GM12878 (cell line): Measurements from ENCODE around the gene FOXO1. TPM values are rescaled to one million over a fixed set of nuclear protein-coding genes. Genes with fewer than 3 reads are reported as not detected.

Source experiments
- ATAC-seq: fragments of 200-7000 bp; cut with Tn5 transposase; 3 replicates; pipeline ENCODE4 v1.9.1; 2020; ENCODE audit warnings: mild to moderate bottlenecking, moderate library complexity
- BruUV-seq: library from RNA; stranded (reverse); fragments of 400-500 nt; replicated peaks from 2 replicates; lab custom pipeline; 2021; lab: Mats Ljungman, UMichigan
- CTCF ChIA-PET: fragments of 300-600 bp; sonication (Branson Sonifier 250); formaldehyde crosslinking; extraction: SDS; loops from one replicate; lab custom pipeline; 2021; ENCODE audit warnings: inconsistent platforms; lab: Yijun Ruan, JAX
- POLR2A ChIA-PET: fragments of 350-600 bp; formaldehyde crosslinking; extraction: SDS; loops from one replicate; lab custom pipeline; 2021; ENCODE audit warnings: inconsistent platforms; lab: Charles Lee
- RAD21 ChIA-PET: fragments of 300-600 bp; sonication (Branson Sonifier 250); formaldehyde crosslinking; loops from one replicate; lab custom pipeline; 2023; ENCODE audit warnings: antibody characterized with exemption; ENCODE audit not compliant: unreplicated experiment; lab: Charles Lee
- SMC1A ChIA-PET: fragments of 300-600 bp; sonication (Branson Sonifier 250); formaldehyde crosslinking; loops from one replicate; lab custom pipeline; 2023; ENCODE audit not compliant: unreplicated experiment, uncharacterized antibody; lab: Charles Lee
- DNase-seq: peaks from one replicate; pipeline ENCODE4 v3.0.0-alpha.2; 2011; ENCODE audit warnings: low read depth, low spot score
- FAIRE-seq: peaks from 3 replicates; lab custom pipeline; 2011; peaks lifted over from hg19 to GRCh38; lab: Jason Lieb, UNC
- H2AFZ ChIP-seq: 2 replicates; pipeline ENCODE4 v1.6.0; 2011; ENCODE audit warnings: low read depth, low read length, control low read depth; ENCODE audit not compliant: control insufficient read depth
- H3K27ac ChIP-seq: 2 replicates; pipeline ENCODE4 v1.5.1; 2011; ENCODE audit warnings: control low read depth; ENCODE audit not compliant: control insufficient read depth, insufficient read depth
- H3K27me3 ChIP-seq, 2 experiments: replicated peaks in 1 of 2; 2 replicates each; pipeline versions ENCODE4 v1.6.0 to v1.6.1; 2011; ENCODE audit warnings: low read length in 1 of 2; ENCODE audit not compliant: control insufficient read depth in 2 of 2, insufficient read depth in 2 of 2
- H3K36me3 ChIP-seq, 2 experiments: 2 replicates each; pipeline ENCODE4 v1.5.1; 2011; ENCODE audit warnings: low read length in 1 of 2; ENCODE audit not compliant: control insufficient read depth in 2 of 2, insufficient read depth in 2 of 2
- H3K4me1 ChIP-seq: 2 replicates; pipeline ENCODE4 v1.6.1; 2011; ENCODE audit warnings: mild to moderate bottlenecking, low read length, moderate library complexity, mixed read lengths; ENCODE audit not compliant: control insufficient read depth, insufficient read depth
- H3K4me2 ChIP-seq: 2 replicates; pipeline ENCODE4 v1.6.0; 2011; ENCODE audit warnings: control low read depth; ENCODE audit not compliant: control insufficient read depth, insufficient read depth
- H3K4me3 ChIP-seq: fragments of 200-600 bp; sonication (generic); 2 replicates; pipeline ENCODE4 v1.5.1; 2016
- H3K79me2 ChIP-seq: 2 replicates; pipeline ENCODE4 v1.6.0; 2011; ENCODE audit warnings: low read length; ENCODE audit not compliant: control insufficient read depth, insufficient read depth
- H3K9ac ChIP-seq: 2 replicates; pipeline ENCODE4 v1.8.0; 2011; ENCODE audit warnings: low read length, control low read depth, mixed read lengths; ENCODE audit not compliant: control insufficient read depth, insufficient read depth
- H3K9me3 ChIP-seq: replicated peaks from 3 replicates; pipeline ENCODE4 v1.5.1; 2011; ENCODE audit warnings: mild to moderate bottlenecking, low read length; ENCODE audit not compliant: control insufficient read depth, insufficient read depth
- H4K20me1 ChIP-seq: 2 replicates; pipeline ENCODE4 v1.6.0; 2011; ENCODE audit not compliant: control insufficient read depth, insufficient read depth
- ATF3 ChIP-seq: IDR thresholded peaks from 2 replicates; pipeline ENCODE4 v1.6.1; 2011; ENCODE audit warnings: low read depth, mild to moderate bottlenecking, low read length, moderate library complexity, borderline replicate concordance; ENCODE audit errors: extremely low read depth
- BCL11A ChIP-seq: IDR thresholded peaks from 2 replicates; pipeline ENCODE4 v1.6.1; 2011; ENCODE audit warnings: low read depth, low read length
- ESRRA ChIP-seq: IDR thresholded peaks from 2 replicates; pipeline ENCODE4 v1.6.1; 2012; ENCODE audit warnings: mild to moderate bottlenecking, low read length, improper control_type of control experiment
- ETV6 ChIP-seq, 2 experiments: fragments of 450-650 bp in 1 of 2; IDR thresholded peaks in 1 of 2; conservative IDR thresholded peaks in 1 of 2; 2 replicates each; pipeline ENCODE4 v1.6.1; 2014; ENCODE audit warnings: antibody characterized with exemption in 1 of 2, borderline replicate concordance in 1 of 2, low read depth in 1 of 2, mild to moderate bottlenecking in 1 of 2, moderate library complexity in 1 of 2
- JUND ChIP-seq: IDR thresholded peaks from 2 replicates; pipeline ENCODE4 v1.6.1; 2012; ENCODE audit warnings: low read depth, mild to moderate bottlenecking, low read length, improper control_type of control experiment, moderate library complexity
- MTA3 ChIP-seq: IDR thresholded peaks from 2 replicates; pipeline ENCODE4 v1.6.1; 2012; ENCODE audit warnings: low read length, inconsistent platforms, borderline replicate concordance
- MYC ChIP-seq: IDR thresholded peaks from 2 replicates; pipeline ENCODE4 v1.6.1; 2011; ENCODE audit warnings: mild to moderate bottlenecking, low read length, moderate library complexity, inconsistent platforms; ENCODE audit not compliant: insufficient read depth, insufficient replicate concordance, insufficient read length, severe bottlenecking
- POLR2AphosphoS5 ChIP-seq: IDR thresholded peaks from 2 replicates; pipeline ENCODE4 v1.6.1; 2011; ENCODE audit warnings: mild to moderate bottlenecking, low read length, inconsistent platforms
- TBL1XR1 ChIP-seq: IDR thresholded peaks from 2 replicates; pipeline ENCODE4 v1.6.1; 2012; ENCODE audit warnings: low read depth, low read length, improper control_type of control experiment
- WRNIP1 ChIP-seq: IDR thresholded peaks from 2 replicates; pipeline ENCODE4 v1.6.1; 2011; ENCODE audit warnings: low read depth, low read length, improper control_type of control experiment, borderline replicate concordance
- ZBTB4 ChIP-seq: fragments of 450-650 bp; formaldehyde crosslinking; IDR thresholded peaks from 2 replicates; pipeline ENCODE4 v1.4.0; 2022; ENCODE audit warnings: mild to moderate bottlenecking, moderate library complexity
- ZZZ3 ChIP-seq: IDR thresholded peaks from 2 replicates; pipeline ENCODE4 v1.6.1; 2011; ENCODE audit warnings: low read depth; ENCODE audit not compliant: control insufficient read depth, insufficient read length
- WGBS: methylation state at CpG from one replicate; pipeline ENCODE4 v1.1.6; 2016; ENCODE audit warnings: low lambda C conversion rate; ENCODE audit not compliant: insufficient replicate concordance, insufficient coverage; ENCODE audit errors: missing lambda C conversion rate; 5-methylcytosine and 5-hydroxymethylcytosine counted together
- in situ Hi-C: fragments of 300-500 bp; cut with MboI; formaldehyde crosslinking; loops from 9 replicates; pipeline ENCODE4 v1.14.3; 2018; ENCODE audit warnings: mixed read lengths
- intact Hi-C: fragments of 100-400 bp; cut with micrococcal nuclease; formaldehyde crosslinking; loops from one replicate; pipeline ENCODE4 v1.14.2; 2022; ENCODE audit not compliant: unreplicated experiment
- polyA plus RNA-seq, 11 experiments: library from polyadenylated mRNA; depleted of rRNA in 4 of 11; unstranded in 6 of 11; stranded (reverse) in 5 of 11; fragments of >200 nt; fragmentation: Nextera tagmentation in 4 of 11; fragmentation: Illumina TruSeq in 1 of 11; extraction: Ambion mirVana in 4 of 11; extraction: Trizol in 1 of 11; gene quantifications; 1 replicate in 1 of 11; 2 replicates in 10 of 11; pipeline versions ENCODE4 v1.2.1 to v1.2.3, GENCODE V29; 2011 to 2016; ENCODE audit warnings: inconsistent platforms in 2 of 11, missing spikeins in 2 of 11, low read depth in 1 of 11
- total RNA-seq, 4 experiments: library from RNA; depleted of rRNA in 3 of 4; stranded (reverse); fragments of >200 nt in 3 of 4; fragmentation: Illumina TruSeq in 1 of 4; extraction: Trizol in 1 of 4; gene quantifications; 2 replicates each; pipeline versions ENCODE4 v1.2.1 to v1.2.3, GENCODE V29; 2013 to 2021
- TF ChIP-seq, protein P1 (sequence below): fragments of 450-650 bp; IDR thresholded peaks from 2 replicates; pipeline ENCODE4 v1.6.1; 2016; ENCODE audit warnings: mild to moderate bottlenecking

Gene FOXO1
- total and polyA plus RNA-seq, 10 of the 15 experiments (the other 5 are each of a cell fraction or from before 2014, with no cell fraction given), result 0.58 to 8.3 (median 0.88) TPM

DNA sequence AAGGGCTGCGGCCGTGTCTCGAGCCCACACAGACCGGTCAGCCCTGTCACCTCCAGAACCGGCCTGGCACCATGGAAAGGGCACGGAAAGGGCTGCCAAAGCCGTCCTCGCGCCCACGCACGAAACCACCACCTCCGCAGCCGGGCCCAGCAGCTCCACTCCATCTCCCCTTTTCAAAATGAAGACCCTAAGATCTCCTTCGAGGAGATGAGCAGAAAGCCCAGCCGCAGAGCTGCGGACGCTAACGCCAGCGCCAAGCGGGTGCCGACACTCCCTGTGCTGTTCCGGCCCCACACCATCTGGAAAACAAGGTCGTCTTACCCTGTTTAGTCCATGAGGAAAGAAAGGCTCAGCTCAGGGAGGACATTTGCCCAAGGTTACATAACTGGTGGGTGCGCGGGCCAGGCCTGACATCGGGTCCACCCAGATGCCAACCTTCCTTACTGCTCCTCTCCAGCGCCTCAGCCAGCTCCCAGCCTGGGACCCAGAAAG, 131.1 kb downstream of the FOXO1 start:
- in situ Hi-C loops, result no loop called here
- ChIA-PET RAD21 (no interaction called here), CTCF (interaction anchor here (0.9 kb wide), 1 partner anchor 21 kb away, joined by 3 read pairs; no protein-coding TSS in a partner anchor), SMC1A (interaction anchor here (1.9 kb wide), 1 partner anchor 21 kb away, joined by 4 read pairs; no protein-coding TSS in a partner anchor), POLR2A (no interaction called here)
- TF ChIP-seq ETV6 (conservative IDR thresholded peaks at IDR 0.05 in 1 of 2, IDR thresholded peaks at IDR 0.05 in 1 of 2; ENCODE audit: borderline replicate concordance in 1 of 2, low read depth in 1 of 2), result no peak
- no peak for TF ChIP-seq MYC
- TF ChIP-seq JUND, result no peak
- no peak for TF ChIP-seq ATF3
- no peak for TF ChIP-seq ESRRA
- TF ChIP-seq, protein P1, sequence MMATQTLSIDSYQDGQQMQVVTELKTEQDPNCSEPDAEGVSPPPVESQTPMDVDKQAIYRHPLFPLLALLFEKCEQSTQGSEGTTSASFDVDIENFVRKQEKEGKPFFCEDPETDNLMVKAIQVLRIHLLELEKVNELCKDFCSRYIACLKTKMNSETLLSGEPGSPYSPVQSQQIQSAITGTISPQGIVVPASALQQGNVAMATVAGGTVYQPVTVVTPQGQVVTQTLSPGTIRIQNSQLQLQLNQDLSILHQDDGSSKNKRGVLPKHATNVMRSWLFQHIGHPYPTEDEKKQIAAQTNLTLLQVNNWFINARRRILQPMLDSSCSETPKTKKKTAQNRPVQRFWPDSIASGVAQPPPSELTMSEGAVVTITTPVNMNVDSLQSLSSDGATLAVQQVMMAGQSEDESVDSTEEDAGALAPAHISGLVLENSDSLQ, result no peak
- no peak for TF ChIP-seq TBL1XR1
- TF ChIP-seq POLR2AphosphoS5, result no peak
- no peak for TF ChIP-seq ZZZ3
- no peak for TF ChIP-seq WRNIP1
- no peak for TF ChIP-seq BCL11A
- TF ChIP-seq ZBTB4, result no peak
- no peak for TF ChIP-seq MTA3
- WGBS, result 89% methylated on average over 27 of the region's 27 CpGs
- ATAC-seq (no peak), FAIRE-seq (no peak), DNase-seq (no peak)
- BruUV-seq, result no TSS peak
- H3K4me3 ChIP-seq, result no peak overlapping the region
- no peak overlapping the region for H3K4me2 ChIP-seq
- H3K27me3 ChIP-seq, result no peaks in the 10 kb centered on the region
- H3K9me3 ChIP-seq, result no peaks in the 10 kb centered on the region
- no peaks in the 10 kb centered on the region for H3K4me1 ChIP-seq
- no peaks in the 10 kb centered on the region for H3K79me2 ChIP-seq
- intact Hi-C loops, result no loop called here
- H3K9ac ChIP-seq, result no peak overlapping the region
- H4K20me1 ChIP-seq, result no peaks in the 10 kb centered on the region
- no peak overlapping the region for H3K27ac ChIP-seq
- no peak overlapping the region for H2AFZ ChIP-seq
- H3K36me3 ChIP-seq, result no peaks in the 10 kb centered on the region
